GM18909 (cell line): ENCODE measurements around the gene PHLPP1.

Experiments used
- ATAC-seq: cut with Tn5 transposase; IDR thresholded peaks from one replicate; pipeline ENCODE4 v1.9.1; 2021; ENCODE audit warnings: mild to moderate bottlenecking; ENCODE audit not compliant: unreplicated experiment, poor library complexity

PHLPP1 gene

GRCh38 chr18:62964432-62964831 lies 249.1 kb downstream of the PHLPP1 start:
- ATAC-seq = no peak

GRCh38 chr18:62967089-62967488 lies 251.7 kb downstream of the PHLPP1 start:
- no peak for ATAC-seq

- ATAC-seq = no peak
Measured at GRCh38 chr18:62973689-62974088, 258.3 kb downstream of the PHLPP1 start.

DNA sequence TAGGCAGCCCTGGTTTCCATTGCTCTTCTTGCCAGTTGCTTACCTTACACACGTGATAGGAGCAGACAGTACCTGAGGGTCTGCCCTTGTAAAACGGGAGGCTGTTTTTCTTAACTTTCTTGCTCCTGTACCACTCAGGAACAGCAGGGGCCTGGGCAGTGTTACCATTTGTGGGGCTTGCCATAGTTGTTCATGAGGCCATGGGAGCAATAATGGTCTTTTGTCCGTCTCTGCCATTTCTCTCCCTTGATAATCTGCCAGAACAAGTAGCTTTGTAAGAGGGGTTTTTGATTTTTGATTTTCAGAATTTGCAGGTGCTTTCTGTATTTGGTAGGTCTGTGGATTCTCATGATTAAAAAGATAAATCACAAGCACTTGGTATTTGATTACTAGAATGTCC lies 259.0 kb downstream of the PHLPP1 start:
- no peak for ATAC-seq

- ATAC-seq = no peak
Measured at GRCh38 chr18:62974928-62975675, 259.8 kb downstream of the PHLPP1 start.

- ATAC-seq = no peak
Measured at GRCh38 chr18:62975785-62976184, 260.4 kb downstream of the PHLPP1 start.

DNA sequence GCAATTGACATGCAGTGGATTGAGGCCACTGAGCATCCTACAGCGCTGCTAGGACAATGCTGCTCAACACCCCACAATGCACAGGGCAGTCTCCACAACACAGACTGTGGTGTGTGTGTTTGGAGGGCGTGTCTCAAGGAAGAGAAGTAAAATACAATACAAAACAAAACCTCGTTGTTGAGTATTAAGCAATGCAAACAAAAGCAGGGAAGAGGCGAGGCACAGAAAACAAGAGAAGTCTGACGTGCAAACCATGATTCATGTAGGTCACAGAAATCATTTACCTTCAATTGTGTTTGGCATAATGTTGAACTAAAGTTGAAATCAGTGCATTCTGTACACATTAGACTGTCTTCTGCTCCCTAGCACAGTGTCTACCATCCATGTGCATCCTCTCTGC lies 260.9 kb downstream of the PHLPP1 start:
- ATAC-seq = no peak

- ATAC-seq = no peak
Measured at GRCh38 chr18:62977512-62977911, 262.2 kb downstream of the PHLPP1 start.

- ATAC-seq = no peak
Measured at GRCh38 chr18:62978251-62979049, 263.1 kb downstream of the PHLPP1 start.

DNA sequence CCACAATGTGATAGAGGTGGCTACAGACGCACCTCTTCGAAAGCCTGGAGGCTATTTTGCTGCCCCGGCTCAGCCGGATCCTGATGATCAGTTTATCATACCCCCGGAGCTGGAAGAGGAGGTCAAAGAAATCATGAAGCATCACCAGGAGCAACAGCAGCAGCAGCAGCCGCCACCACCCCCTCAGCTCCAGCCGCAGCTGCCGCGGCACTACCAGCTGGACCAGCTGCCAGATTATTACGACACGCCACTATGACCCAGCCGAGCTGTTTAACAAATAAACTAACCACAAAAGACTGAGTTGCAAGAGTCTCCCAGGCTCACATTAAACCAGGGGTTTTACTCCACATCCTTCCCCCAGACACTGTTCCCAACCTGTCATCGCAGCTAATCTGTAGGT lies 263.8 kb downstream of the PHLPP1 start:
- ATAC-seq = no peak

- no peak for ATAC-seq
Measured at GRCh38 chr18:62979900-62980299, 264.6 kb downstream of the PHLPP1 start.

GRCh38 chr18:62981566-62981965 lies 266.2 kb downstream of the PHLPP1 start:
- ATAC-seq = no peak

GRCh38 chr18:62982600-62983251 lies 267.4 kb downstream of the PHLPP1 start:
- ATAC-seq = peak; percentile 50

DNA sequence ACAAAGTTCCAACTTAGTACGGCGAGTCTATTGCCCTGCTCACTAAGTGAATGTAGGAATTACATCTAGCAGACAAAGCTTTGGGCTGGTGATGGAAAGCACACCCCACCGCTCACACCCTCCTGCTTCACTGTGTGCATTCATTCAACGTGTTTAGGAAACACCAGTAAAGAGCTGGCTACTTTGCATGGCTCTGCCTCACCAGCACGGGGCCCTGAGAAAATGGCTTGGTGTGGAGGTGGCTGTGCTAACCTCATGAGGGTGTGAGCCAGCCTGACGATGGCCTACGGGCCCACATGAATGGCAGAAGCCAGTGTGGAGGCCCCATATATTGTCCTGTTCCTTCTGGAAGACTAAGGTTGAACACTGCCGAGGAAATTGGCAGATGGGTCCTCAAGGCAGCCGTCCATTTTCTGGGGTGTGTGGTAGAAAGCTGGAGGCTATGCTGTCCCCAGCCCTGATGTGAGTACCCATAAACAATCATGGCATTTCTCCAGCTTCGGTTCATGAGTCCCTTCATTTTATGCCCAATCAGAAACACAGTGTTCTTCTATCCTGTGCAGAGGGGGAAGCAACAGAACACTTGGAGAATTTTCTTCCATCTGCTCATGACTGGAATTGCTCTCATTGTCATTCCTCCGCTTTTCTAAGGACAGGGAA lies 269.4 kb downstream of the PHLPP1 start:
- no peak for ATAC-seq

DNA sequence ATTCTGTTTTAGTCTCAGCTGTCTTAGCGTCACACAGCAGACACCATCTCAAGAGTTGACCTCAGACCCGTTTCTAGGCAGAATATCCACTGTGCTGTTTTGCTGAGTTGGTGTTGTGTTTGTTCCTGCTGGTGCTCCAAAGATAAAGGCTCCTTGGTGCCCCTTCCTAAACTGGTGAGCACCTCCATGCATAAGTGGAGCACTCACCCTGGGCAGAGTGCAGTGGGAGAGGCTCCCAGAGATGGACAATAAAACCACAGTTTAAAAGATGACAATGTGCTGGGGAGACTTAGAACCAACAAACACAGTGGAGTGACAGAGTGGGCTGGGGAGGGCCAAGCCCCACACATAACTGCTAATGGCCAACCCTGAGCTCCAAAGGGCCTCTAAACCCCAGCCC lies 271.1 kb downstream of the PHLPP1 start:
- ATAC-seq = no peak

DNA sequence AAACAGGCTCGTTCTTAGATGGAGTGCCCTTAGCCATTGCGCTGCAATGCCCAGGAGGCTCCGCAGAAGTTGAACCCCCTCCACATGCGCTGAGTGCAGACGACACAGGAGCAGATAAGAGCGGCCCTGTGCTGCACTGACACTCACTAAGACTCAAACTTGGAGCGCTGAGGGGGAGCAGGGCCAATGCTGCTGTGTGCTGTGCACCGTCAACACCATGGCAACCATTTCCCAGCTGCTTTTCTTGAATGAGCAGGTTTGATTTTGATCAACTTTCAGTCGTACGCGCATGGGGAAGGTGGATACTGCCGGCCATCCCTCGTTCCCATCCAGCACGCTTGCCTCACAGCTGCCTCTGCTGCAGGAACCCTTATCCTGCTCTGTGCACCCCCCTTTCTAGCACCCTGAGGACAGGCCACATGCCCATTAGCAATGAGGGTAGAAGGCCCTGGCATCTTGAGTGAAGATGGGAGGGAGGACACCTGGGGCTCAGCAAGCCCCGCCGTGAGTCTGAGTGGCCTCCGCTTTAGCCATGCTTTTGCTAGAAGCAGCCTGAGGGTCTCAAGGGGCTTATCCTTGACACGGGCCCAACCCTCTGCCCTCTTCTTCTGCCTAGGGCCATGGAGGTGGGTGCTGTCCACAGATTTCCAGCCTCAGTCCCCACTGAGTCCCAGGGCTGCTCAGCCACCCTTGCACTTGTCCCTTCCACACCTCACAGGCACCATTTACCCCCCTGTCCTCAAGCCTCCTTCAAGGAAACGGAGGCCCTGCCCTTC lies 271.9 kb downstream of the PHLPP1 start:
- ATAC-seq = no peak

GRCh38 chr18:62987859-62988258 lies 272.5 kb downstream of the PHLPP1 start:
- no peak for ATAC-seq

DNA sequence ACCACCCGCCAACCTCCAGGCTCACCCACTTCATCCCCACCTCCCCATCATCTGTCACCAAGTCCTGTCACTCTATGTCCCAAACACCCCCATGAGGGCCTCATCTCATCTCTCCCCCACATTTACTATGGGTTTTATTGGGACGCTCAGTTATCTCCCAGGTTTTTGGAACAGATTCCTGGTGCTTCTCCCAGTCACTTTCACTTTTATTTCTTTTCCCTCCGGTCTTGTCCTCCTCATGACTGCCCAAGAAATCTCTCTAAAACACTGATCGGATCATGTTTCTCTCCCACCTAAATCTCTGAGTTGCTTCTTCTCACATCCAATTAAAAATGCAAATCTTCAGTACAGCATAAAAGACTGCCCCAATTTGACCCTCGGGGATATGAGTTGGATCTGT lies 273.1 kb downstream of the PHLPP1 start:
- no peak for ATAC-seq

DNA sequence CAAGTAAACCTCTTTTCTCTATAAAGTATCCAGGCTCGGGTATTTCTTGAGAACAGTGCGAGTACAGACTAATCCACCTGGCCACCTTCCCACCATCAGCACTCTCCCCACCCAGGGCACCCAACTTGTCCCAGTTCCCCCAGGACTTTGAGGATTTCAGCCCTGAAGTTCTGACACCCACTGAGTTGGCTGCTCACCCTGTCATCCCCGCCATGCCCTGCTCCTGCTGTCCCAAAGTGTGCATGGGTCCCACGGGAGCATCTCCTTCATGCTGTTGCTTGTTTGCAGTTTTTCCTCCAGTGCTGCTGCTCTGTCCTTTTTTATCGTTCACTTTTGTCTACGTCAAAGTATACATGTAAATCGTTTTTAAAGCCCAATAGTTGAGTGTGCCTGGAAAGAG lies 273.9 kb downstream of the PHLPP1 start:
- ATAC-seq = no peak

DNA sequence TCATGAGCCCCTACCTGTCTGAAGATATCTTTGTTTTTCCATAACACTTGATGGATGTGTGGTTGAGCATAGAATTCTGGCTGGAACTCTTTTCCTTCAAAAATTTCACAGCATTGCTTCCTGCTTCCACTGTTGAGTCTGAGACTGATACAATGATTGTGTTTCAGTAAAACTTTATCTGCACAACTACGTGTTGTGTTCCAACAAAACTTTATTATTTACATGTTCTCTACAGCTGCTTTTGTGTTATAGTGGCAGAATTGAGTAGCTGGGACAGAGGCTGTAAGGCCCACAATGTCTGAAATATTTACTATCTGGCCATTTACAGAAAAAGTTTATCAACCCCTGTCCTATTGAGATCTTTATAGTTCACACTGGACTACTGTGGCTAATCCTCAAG lies 275.3 kb downstream of the PHLPP1 start:
- ATAC-seq = no peak
